SK-N-SH (cell line): Measurements from ENCODE around the gene AZU1. TPM values are rescaled to one million over a fixed set of nuclear protein-coding genes. Genes with fewer than 3 reads are reported as not detected.

ENCODE experiments used
- CTCF ChIA-PET: fragments of 300-600, 350-600 bp; formaldehyde crosslinking; extraction: SDS; loops from one replicate; lab custom pipeline; 2021; lab: Yijun Ruan, JAX
- POLR2A ChIA-PET: fragments of 350-600 bp; sonication (Branson Sonifier 250); formaldehyde crosslinking; extraction: SDS; loops from one replicate; lab custom pipeline; 2020; ENCODE audit warnings: antibody characterized with exemption, inconsistent platforms; lab: Yijun Ruan, JAX
- DNase-seq: peaks from one replicate; pipeline ENCODE4 v3.0.0; 2012
- H2AFZ ChIP-seq: fragments of 200-600 bp; sonication (generic); 2 replicates; pipeline ENCODE4 v1.8.1; 2016; ENCODE audit warnings: antibody characterized with exemption, mild to moderate bottlenecking, low read depth
- H3F3A ChIP-seq: fragments of 200-600 bp; sonication (generic); replicated peaks from 2 replicates; pipeline ENCODE3; 2016; ENCODE audit warnings: antibody characterized with exemption, mild to moderate bottlenecking; ENCODE audit not compliant: insufficient read depth
- H3K27ac ChIP-seq, 2 experiments: fragments of 200-500 bp in 1 of 2; fragments of 200-600 bp in 1 of 2; sonication (Bioruptor generic) in 1 of 2; sonication (generic), shearing (Covaris generic) in 1 of 2; 2 replicates each; pipeline versions ENCODE4 v1.5.1 to v1.6.1; 2014 to 2016; ENCODE audit warnings: low read depth in 2 of 2, inconsistent platforms in 1 of 2, low read length in 1 of 2, mild to moderate bottlenecking in 1 of 2, mixed read lengths in 1 of 2
- H3K27me3 ChIP-seq: fragments of 200-600 bp; sonication (generic), shearing (Covaris generic); 2 replicates; pipeline ENCODE4 v1.6.1; 2016; ENCODE audit warnings: mixed run types; ENCODE audit not compliant: insufficient read depth
- H3K36me3 ChIP-seq, 2 experiments: fragments of 200-500 bp in 1 of 2; fragments of 200-600 bp in 1 of 2; sonication (Bioruptor generic) in 1 of 2; sonication (generic) in 1 of 2; replicated peaks in 1 of 2; 2 replicates each; pipeline versions ENCODE3 to v1.5.1; 2014 to 2016; ENCODE audit warnings: low read length in 1 of 2, mild to moderate bottlenecking in 1 of 2; ENCODE audit not compliant: insufficient read depth in 2 of 2, control insufficient read depth in 1 of 2
- H3K4me1 ChIP-seq, 2 experiments: fragments of 200-500 bp in 1 of 2; fragments of 200-600 bp in 1 of 2; sonication (Bioruptor generic) in 1 of 2; sonication (generic), shearing (Covaris generic) in 1 of 2; 2 replicates each; pipeline versions ENCODE4 v1.5.1 to v1.6.1; 2014 to 2016; ENCODE audit warnings: low read depth in 1 of 2, low read length in 1 of 2, mixed run types in 1 of 2; ENCODE audit not compliant: insufficient read depth in 2 of 2, control insufficient read depth in 1 of 2
- H3K4me2 ChIP-seq: fragments of 200-600 bp; sonication (generic), shearing (Covaris generic); 2 replicates; pipeline ENCODE4 v1.6.1; 2017; ENCODE audit warnings: mixed run types
- H3K4me3 ChIP-seq, 2 experiments: fragments of 200-500 bp in 1 of 2; fragments of 200-600 bp in 1 of 2; sonication (Bioruptor generic) in 1 of 2; sonication (generic), shearing (Covaris generic) in 1 of 2; 2 replicates each; pipeline versions ENCODE4 v1.5.1 to v1.8.1; 2014 to 2016; ENCODE audit warnings: low read depth in 2 of 2, inconsistent platforms in 1 of 2, low read length in 1 of 2, mild to moderate bottlenecking in 1 of 2, mixed read lengths in 1 of 2, moderate library complexity in 1 of 2
- H3K79me2 ChIP-seq: fragments of 200-600 bp; sonication (generic); 2 replicates; pipeline ENCODE4 v1.8.1; 2017; ENCODE audit warnings: mild to moderate bottlenecking; ENCODE audit not compliant: insufficient read depth
- H3K9ac ChIP-seq: fragments of 200-600 bp; sonication (generic); 2 replicates; pipeline ENCODE4 v1.6.1; 2017; ENCODE audit warnings: mixed run types
- H3K9me2 ChIP-seq: fragments of 200-600 bp; sonication (generic); 2 replicates; pipeline ENCODE4 v1.6.1; 2017; ENCODE audit warnings: mixed run types
- H3K9me3 ChIP-seq: fragments of 200-600 bp; sonication (generic); 2 replicates; pipeline ENCODE4 v1.6.1; 2017; ENCODE audit warnings: mixed run types, mild to moderate bottlenecking, moderate library complexity
- H4K20me1 ChIP-seq: fragments of 200-600 bp; sonication (generic); 2 replicates; pipeline ENCODE4 v1.6.1; 2017; ENCODE audit warnings: mild to moderate bottlenecking, mixed run types; ENCODE audit not compliant: insufficient read depth
- ELF1 ChIP-seq: IDR thresholded peaks from 2 replicates; pipeline ENCODE4 v1.4.0; 2012
- EP300 ChIP-seq, 2 experiments: IDR thresholded peaks; 2 replicates each; pipeline versions ENCODE4 v1.4.0 to v1.6.1; 2012; ENCODE audit warnings: borderline replicate concordance in 1 of 2, low read depth in 1 of 2, low read length in 1 of 2
- EZH2phosphoT487 ChIP-seq: fragments of 200-600 bp; sonication (generic); IDR thresholded peaks from 2 replicates; pipeline ENCODE4 v1.6.1; 2017; ENCODE audit warnings: low read depth, mixed run types, mild to moderate bottlenecking, antibody characterized with exemption, moderate library complexity, borderline replicate concordance
- FOSL2 ChIP-seq: IDR thresholded peaks from 2 replicates; pipeline ENCODE4 v1.4.0; 2012; ENCODE audit warnings: low read depth, mild to moderate bottlenecking, moderate library complexity, borderline replicate concordance
- FOXJ3 ChIP-seq: sonication (generic); formaldehyde crosslinking; IDR thresholded peaks from 2 replicates; pipeline ENCODE4 v1.5.1; 2020; ENCODE audit warnings: mild to moderate bottlenecking, missing genetic modification reagents
- GABPA ChIP-seq: IDR thresholded peaks from 2 replicates; pipeline ENCODE4 v1.4.0; 2012; ENCODE audit warnings: low read depth, mild to moderate bottlenecking
- MEF2A ChIP-seq: IDR thresholded peaks from 2 replicates; pipeline ENCODE4 v1.4.0; 2012; ENCODE audit warnings: low read depth, borderline replicate concordance
- NFIC ChIP-seq: IDR thresholded peaks from 2 replicates; pipeline ENCODE4 v1.4.0; 2012; ENCODE audit warnings: borderline replicate concordance
- NRF1 ChIP-seq: IDR thresholded peaks from 2 replicates; pipeline ENCODE4 v1.6.1; 2012; ENCODE audit warnings: low read depth, mild to moderate bottlenecking, low read length
- POLR2AphosphoS5 ChIP-seq: IDR thresholded peaks from 2 replicates; pipeline ENCODE4 v1.6.1; 2012; ENCODE audit warnings: low read depth, low read length
- RFX5 ChIP-seq: IDR thresholded peaks from 2 replicates; pipeline ENCODE4 v1.6.1; 2012; ENCODE audit warnings: mild to moderate bottlenecking, improper control_type of control experiment, low read length
- SMC3 ChIP-seq: IDR thresholded peaks from 2 replicates; pipeline ENCODE4 v1.6.1; 2012; ENCODE audit warnings: low read depth, low read length, improper control_type of control experiment
- TAF1 ChIP-seq: IDR thresholded peaks from 2 replicates; pipeline ENCODE4 v1.6.1; 2012; ENCODE audit warnings: low read depth, mild to moderate bottlenecking, low read length, moderate library complexity, borderline replicate concordance
- TCF12 ChIP-seq: IDR thresholded peaks from 2 replicates; pipeline ENCODE4 v1.4.0; 2012
- WGBS: methylation state at CpG from one replicate; pipeline ENCODE4 v1.1.6; 2017; ENCODE audit warnings: low lambda C conversion rate; 5-methylcytosine and 5-hydroxymethylcytosine counted together
- polyA plus RNA-seq, 3 experiments: library from polyadenylated mRNA; depleted of rRNA; stranded (reverse); fragments of >200 nt; gene quantifications; 2 replicates each; pipeline ENCODE4 v1.2.3, GENCODE V29; 2012
- TF ChIP-seq, protein P1 (sequence below): fragments of 150-350 bp; IDR thresholded peaks from 2 replicates; pipeline ENCODE4 v1.6.1; 2017; ENCODE audit warnings: antibody characterized with exemption, low read length, low read depth, borderline replicate concordance
- TF ChIP-seq, protein P2 (sequence below): fragments of 150-350 bp; IDR thresholded peaks from 2 replicates; pipeline ENCODE4 v1.6.1; 2016; ENCODE audit warnings: mild to moderate bottlenecking, low read depth, low read length
- TF ChIP-seq, protein P3 (sequence below): IDR thresholded peaks from 2 replicates; pipeline ENCODE4; 2012
- TF ChIP-seq, protein P4 (sequence below): fragments of 200-600 bp; sonication (generic); IDR thresholded peaks from 2 replicates; pipeline ENCODE4 v1.6.1; 2017; ENCODE audit warnings: antibody characterized with exemption, mild to moderate bottlenecking, moderate library complexity
- TF ChIP-seq, protein P5 (sequence below): IDR thresholded peaks from 2 replicates; pipeline ENCODE4 v1.4.0; 2012; ENCODE audit warnings: low read depth, borderline replicate concordance

Gene AZU1
- polyA plus RNA-seq, 1 of the 3 experiments (the other 2 are of a cell fraction), result 0.15 TPM

DNA sequence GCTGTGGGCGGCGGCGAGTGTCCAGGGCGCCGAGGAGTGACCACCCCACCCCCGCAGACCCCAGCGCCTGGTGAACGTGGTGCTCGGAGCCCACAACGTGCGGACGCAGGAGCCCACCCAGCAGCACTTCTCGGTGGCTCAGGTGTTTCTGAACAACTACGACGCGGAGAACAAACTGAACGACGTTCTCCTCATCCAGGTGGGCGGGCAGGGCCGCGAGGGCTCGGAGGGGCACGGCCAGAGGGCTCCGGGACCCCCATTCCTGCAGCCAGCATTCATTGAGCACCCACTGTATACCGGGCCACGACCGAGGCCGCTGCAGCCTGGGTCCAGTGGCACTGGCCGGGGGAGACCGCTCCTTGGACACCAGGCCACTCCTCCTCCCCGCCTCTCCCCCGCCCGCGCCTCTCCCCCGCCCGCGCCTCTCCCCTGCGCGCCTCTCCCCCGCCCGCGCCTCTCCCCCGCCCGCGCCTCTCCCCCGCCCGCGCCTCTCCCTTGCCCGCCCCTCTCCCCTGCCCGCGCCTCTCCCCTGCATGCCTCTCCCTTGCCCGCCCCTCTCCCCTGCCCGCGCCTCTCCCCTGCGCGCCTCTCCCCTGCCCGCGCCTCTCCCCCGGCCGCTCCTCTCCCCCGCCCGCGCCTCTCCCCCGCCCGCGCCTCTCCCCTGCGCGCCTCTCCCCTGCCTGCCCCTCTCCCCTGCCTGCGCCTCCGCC is 16.4 kb downstream of the AZU1 start:
- no peaks in the 10 kb centered on the region for H3K36me3 ChIP-seq
- no peak overlapping the region for H3K27ac ChIP-seq
- no peak overlapping the region for H3K4me3 ChIP-seq
- WGBS, result 5% methylated on average over 26 of the region's 70 CpGs
- no peaks in the 10 kb centered on the region; a peak in 1 of 4 replicates for H3K4me1 ChIP-seq
- no peaks in the 10 kb centered on the region for H3K9me3 ChIP-seq
- H3K9me2 ChIP-seq, result no peaks in the 10 kb centered on the region
- no peak overlapping the region for H2AFZ ChIP-seq
- TF ChIP-seq TAF1, result no peak
- TF ChIP-seq NRF1, result no peak
- no peak for TF ChIP-seq FOXJ3
- TF ChIP-seq, protein P1, sequence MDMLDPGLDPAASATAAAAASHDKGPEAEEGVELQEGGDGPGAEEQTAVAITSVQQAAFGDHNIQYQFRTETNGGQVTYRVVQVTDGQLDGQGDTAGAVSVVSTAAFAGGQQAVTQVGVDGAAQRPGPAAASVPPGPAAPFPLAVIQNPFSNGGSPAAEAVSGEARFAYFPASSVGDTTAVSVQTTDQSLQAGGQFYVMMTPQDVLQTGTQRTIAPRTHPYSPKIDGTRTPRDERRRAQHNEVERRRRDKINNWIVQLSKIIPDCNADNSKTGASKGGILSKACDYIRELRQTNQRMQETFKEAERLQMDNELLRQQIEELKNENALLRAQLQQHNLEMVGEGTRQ, result no peak
- no peak for TF ChIP-seq FOSL2
- no peak for TF ChIP-seq SMC3
- no peak for TF ChIP-seq RFX5
- TF ChIP-seq POLR2AphosphoS5, result no peak
- no peak for TF ChIP-seq EP300 (IDR thresholded peaks at IDR 0.05; ENCODE audit: borderline replicate concordance in 1 of 2, low read depth in 1 of 2, low read length in 1 of 2)
- TF ChIP-seq, protein P2, sequence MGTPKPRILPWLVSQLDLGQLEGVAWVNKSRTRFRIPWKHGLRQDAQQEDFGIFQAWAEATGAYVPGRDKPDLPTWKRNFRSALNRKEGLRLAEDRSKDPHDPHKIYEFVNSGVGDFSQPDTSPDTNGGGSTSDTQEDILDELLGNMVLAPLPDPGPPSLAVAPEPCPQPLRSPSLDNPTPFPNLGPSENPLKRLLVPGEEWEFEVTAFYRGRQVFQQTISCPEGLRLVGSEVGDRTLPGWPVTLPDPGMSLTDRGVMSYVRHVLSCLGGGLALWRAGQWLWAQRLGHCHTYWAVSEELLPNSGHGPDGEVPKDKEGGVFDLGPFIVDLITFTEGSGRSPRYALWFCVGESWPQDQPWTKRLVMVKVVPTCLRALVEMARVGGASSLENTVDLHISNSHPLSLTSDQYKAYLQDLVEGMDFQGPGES, result no peak
- TF ChIP-seq MEF2A, result no peak
- no peak for TF ChIP-seq TCF12
- TF ChIP-seq ELF1, result no peak
- TF ChIP-seq, protein P3, sequence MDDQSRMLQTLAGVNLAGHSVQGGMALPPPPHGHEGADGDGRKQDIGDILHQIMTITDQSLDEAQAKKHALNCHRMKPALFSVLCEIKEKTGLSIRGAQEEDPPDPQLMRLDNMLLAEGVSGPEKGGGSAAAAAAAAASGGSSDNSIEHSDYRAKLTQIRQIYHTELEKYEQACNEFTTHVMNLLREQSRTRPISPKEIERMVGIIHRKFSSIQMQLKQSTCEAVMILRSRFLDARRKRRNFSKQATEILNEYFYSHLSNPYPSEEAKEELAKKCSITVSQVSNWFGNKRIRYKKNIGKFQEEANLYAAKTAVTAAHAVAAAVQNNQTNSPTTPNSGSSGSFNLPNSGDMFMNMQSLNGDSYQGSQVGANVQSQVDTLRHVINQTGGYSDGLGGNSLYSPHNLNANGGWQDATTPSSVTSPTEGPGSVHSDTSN, result no peak
- no peaks in the 10 kb centered on the region for H4K20me1 ChIP-seq
- peaks cover 69% of the 10 kb centered on the region for H3K27me3 ChIP-seq
- H3K9ac ChIP-seq, result no peak overlapping the region
- no peak for DNase-seq
- ChIA-PET CTCF (interaction anchor here (0.9 to 2.1 kb wide), 2 partner anchors 13 to 16 kb away, joined by 3 to 7 read pairs; no protein-coding TSS in a partner anchor), POLR2A (no interaction called here)
- H3K79me2 ChIP-seq, result no peaks in the 10 kb centered on the region
- H3K4me2 ChIP-seq, result peak overlapping the region; percentile 47; the same call in 1 of the 2 replicates
- peaks cover 9% of the 10 kb centered on the region for H3F3A ChIP-seq

DNA sequence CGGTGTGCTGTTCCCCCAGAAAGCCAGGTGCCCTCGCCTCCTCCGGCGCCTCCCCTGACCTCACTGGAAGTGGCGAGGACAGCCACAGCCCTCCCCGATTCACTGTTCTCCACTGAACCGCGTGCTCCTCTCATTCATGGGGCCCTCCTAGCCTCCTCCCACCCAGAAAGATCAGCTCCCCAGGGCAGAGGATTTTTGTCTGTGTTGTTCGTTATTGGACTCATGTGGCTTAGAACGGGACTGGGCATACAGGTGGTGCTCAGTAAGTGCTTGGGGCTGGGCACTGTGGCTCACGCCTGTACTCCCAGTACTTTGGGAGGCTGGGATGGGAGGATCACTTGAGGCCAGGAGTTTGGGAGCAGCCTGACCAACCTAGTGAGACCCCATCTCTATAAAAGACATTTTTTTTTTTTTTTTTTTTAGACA is 16.9 kb downstream of the AZU1 start:
- peaks cover 73% of the 10 kb centered on the region for H3K27me3 ChIP-seq
- no peaks in the 10 kb centered on the region for H4K20me1 ChIP-seq
- WGBS, result 22% methylated on average over 9 of the region's 11 CpGs
- H2AFZ ChIP-seq, result no peak overlapping the region
- no peaks in the 10 kb centered on the region for H3K9me3 ChIP-seq
- H3K9me2 ChIP-seq, result no peaks in the 10 kb centered on the region
- H3K9ac ChIP-seq, result no peak overlapping the region
- H3K36me3 ChIP-seq, result no peaks in the 10 kb centered on the region
- POLR2A ChIA-PET, result no interaction called here
- no peak overlapping the region for H3K4me3 ChIP-seq
- no peak overlapping the region for H3K27ac ChIP-seq
- no peaks in the 10 kb centered on the region for H3K79me2 ChIP-seq
- DNase-seq, result no peak
- no peak overlapping the region for H3K4me2 ChIP-seq
- no peaks in the 10 kb centered on the region; a peak in 1 of 4 replicates for H3K4me1 ChIP-seq
- CTCF ChIA-PET, result interaction anchor here (1.1 kb wide), 1 partner anchor 20 kb away, joined by 3 read pairs; no protein-coding TSS in a partner anchor
- peaks cover 9% of the 10 kb centered on the region for H3F3A ChIP-seq
- TF ChIP-seq EZH2phosphoT487 (no peak), NFIC (no peak), NRF1 (no peak), TCF12 (no peak), GABPA (no peak), FOSL2 (no peak)
- TF ChIP-seq, protein P4, sequence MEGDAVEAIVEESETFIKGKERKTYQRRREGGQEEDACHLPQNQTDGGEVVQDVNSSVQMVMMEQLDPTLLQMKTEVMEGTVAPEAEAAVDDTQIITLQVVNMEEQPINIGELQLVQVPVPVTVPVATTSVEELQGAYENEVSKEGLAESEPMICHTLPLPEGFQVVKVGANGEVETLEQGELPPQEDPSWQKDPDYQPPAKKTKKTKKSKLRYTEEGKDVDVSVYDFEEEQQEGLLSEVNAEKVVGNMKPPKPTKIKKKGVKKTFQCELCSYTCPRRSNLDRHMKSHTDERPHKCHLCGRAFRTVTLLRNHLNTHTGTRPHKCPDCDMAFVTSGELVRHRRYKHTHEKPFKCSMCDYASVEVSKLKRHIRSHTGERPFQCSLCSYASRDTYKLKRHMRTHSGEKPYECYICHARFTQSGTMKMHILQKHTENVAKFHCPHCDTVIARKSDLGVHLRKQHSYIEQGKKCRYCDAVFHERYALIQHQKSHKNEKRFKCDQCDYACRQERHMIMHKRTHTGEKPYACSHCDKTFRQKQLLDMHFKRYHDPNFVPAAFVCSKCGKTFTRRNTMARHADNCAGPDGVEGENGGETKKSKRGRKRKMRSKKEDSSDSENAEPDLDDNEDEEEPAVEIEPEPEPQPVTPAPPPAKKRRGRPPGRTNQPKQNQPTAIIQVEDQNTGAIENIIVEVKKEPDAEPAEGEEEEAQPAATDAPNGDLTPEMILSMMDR, result no peak
- TF ChIP-seq, protein P5, sequence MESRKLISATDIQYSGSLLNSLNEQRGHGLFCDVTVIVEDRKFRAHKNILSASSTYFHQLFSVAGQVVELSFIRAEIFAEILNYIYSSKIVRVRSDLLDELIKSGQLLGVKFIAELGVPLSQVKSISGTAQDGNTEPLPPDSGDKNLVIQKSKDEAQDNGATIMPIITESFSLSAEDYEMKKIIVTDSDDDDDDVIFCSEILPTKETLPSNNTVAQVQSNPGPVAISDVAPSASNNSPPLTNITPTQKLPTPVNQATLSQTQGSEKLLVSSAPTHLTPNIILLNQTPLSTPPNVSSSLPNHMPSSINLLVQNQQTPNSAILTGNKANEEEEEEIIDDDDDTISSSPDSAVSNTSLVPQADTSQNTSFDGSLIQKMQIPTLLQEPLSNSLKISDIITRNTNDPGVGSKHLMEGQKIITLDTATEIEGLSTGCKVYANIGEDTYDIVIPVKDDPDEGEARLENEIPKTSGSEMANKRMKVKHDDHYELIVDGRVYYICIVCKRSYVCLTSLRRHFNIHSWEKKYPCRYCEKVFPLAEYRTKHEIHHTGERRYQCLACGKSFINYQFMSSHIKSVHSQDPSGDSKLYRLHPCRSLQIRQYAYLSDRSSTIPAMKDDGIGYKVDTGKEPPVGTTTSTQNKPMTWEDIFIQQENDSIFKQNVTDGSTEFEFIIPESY, result no peak
- TF ChIP-seq, protein P3, result no peak
